Caco-2 (cell line): Measurements from ENCODE around the gene STK24. TPM values are rescaled to one million over a fixed set of nuclear protein-coding genes. Genes with fewer than 3 reads are reported as not detected.
A peak's percentile ranks its signal among the peaks of the same experiment; 100 is the strongest.

Experiments used
- BruUV-seq: library from RNA; stranded (reverse); fragments of 400-500 nt; replicated peaks from 2 replicates; lab custom pipeline; 2021; lab: Mats Ljungman, UMichigan
- CTCF ChIA-PET: fragments of 300-600 bp; sonication (Branson Sonifier 250); formaldehyde crosslinking; loops from one replicate; lab custom pipeline; 2022; ENCODE audit warnings: antibody characterized with exemption; lab: Charles Lee
- POLR2A ChIA-PET: fragments of 300-600 bp; sonication (Branson Sonifier 250); formaldehyde crosslinking; loops from one replicate; lab custom pipeline; 2022; ENCODE audit warnings: antibody characterized with exemption; lab: Charles Lee
- DNase-seq, 2 experiments: peaks; one replicate each; pipeline versions ENCODE4 v3.0.0 to v3.0.0-alpha.2; 2020 to 2022
- H3K27me3 ChIP-seq: replicated peaks from 2 replicates; pipeline ENCODE4 v1.6.0; 2011; ENCODE audit warnings: low read length; ENCODE audit not compliant: control insufficient read depth, insufficient read depth
- H3K36me3 ChIP-seq: 2 replicates; pipeline ENCODE4 v1.5.1; 2011; ENCODE audit warnings: low read length; ENCODE audit not compliant: control insufficient read depth, insufficient read depth
- H3K4me1 ChIP-seq: fragments of 250-450 bp; sonication (Bioruptor Pico); 2 replicates; pipeline ENCODE4 v1.5.1; 2020; ENCODE audit warnings: mild to moderate bottlenecking
- H3K4me3 ChIP-seq: 2 replicates; pipeline ENCODE4 v1.5.1; 2011; ENCODE audit warnings: low read depth, mild to moderate bottlenecking, control low read depth, low read length
- H3K9me3 ChIP-seq: fragments of 250-450 bp; sonication (Bioruptor Pico); 2 replicates; pipeline ENCODE4 v1.5.1; 2020; ENCODE audit warnings: mild to moderate bottlenecking, moderate library complexity
- H3K27ac Mint-ChIP-seq: one replicate; pipeline ENCODE4 v1.8.0; 2022; ENCODE audit warnings: mixed read lengths; ENCODE audit not compliant: unreplicated experiment
- H3K27me3 Mint-ChIP-seq: one replicate; pipeline ENCODE4 v1.8.0; 2022; ENCODE audit warnings: mixed read lengths; ENCODE audit not compliant: insufficient read depth, unreplicated experiment
- H3K36me3 Mint-ChIP-seq: one replicate; pipeline ENCODE4 v1.8.0; 2022; ENCODE audit warnings: mild to moderate bottlenecking, mixed read lengths; ENCODE audit not compliant: insufficient read depth, unreplicated experiment
- H3K4me1 Mint-ChIP-seq: one replicate; pipeline ENCODE4 v1.8.0; 2022; ENCODE audit warnings: low read depth, mixed read lengths; ENCODE audit not compliant: unreplicated experiment
- H3K4me3 Mint-ChIP-seq: one replicate; pipeline ENCODE4 v1.8.0; 2022; ENCODE audit warnings: mild to moderate bottlenecking, moderate library complexity, mixed read lengths; ENCODE audit not compliant: unreplicated experiment
- H3K9me3 Mint-ChIP-seq: one replicate; pipeline ENCODE4 v1.8.0; 2022; ENCODE audit warnings: mixed read lengths; ENCODE audit not compliant: unreplicated experiment
- CTCF ChIP-seq, 2 experiments: fragments of 200-600 bp in 1 of 2; IDR thresholded peaks; 1 replicate in 1 of 2; 2 replicates in 1 of 2; pipeline versions ENCODE4 v1.5.1 to v1.8.0; 2011 to 2022; ENCODE audit warnings: antibody characterized with exemption in 1 of 2, control low read depth in 1 of 2, inconsistent platforms in 1 of 2, low read depth in 1 of 2, low read length in 1 of 2, mild to moderate bottlenecking in 1 of 2, moderate library complexity in 1 of 2; ENCODE audit not compliant: insufficient read depth in 1 of 2, severe bottlenecking in 1 of 2, unreplicated experiment in 1 of 2
- intact Hi-C: fragments of 100-400 bp; cut with micrococcal nuclease; formaldehyde crosslinking; loops from one replicate; pipeline ENCODE4 v1.10.0; 2022; ENCODE audit not compliant: unreplicated experiment
- total RNA-seq: library from RNA; stranded (reverse); gene quantifications from 2 replicates; pipeline ENCODE4 v1.2.3, GENCODE V29; 2022

The STK24 gene
- total RNA-seq, 1 experiment from 2014 or later, result 253 TPM

- POLR2A ChIA-PET, result interaction anchor here (0.5 to 0.6 kb wide), 2 partner anchors 81 to 387 kb away, joined by 3 read pairs; no protein-coding TSS in a partner anchor
- no TSS peak for BruUV-seq
These were observed 156.9 kb downstream of the STK24 start for GRCh38 chr13:98419786-98420553.

GRCh38 chr13:98416408-98416807 lies 160.5 kb downstream of the STK24 start:
- Mint-ChIP-seq H3K36me3 (peaks cover 89% of the 10 kb centered on the region), H3K9me3 (peaks cover 12% of the 10 kb centered on the region), H3K27ac (peak overlapping the region; percentile 87), H3K27me3 (no peaks in the 10 kb centered on the region), H3K4me1 (peaks cover 24% of the 10 kb centered on the region), H3K4me3 (peak overlapping the region; percentile 57)
- H3K4me1 ChIP-seq, result peaks cover 24% of the 10 kb centered on the region
- CTCF ChIA-PET, result interaction anchor here (1.1 to 1.5 kb wide), 4 partner anchors 11 to 257 kb away, joined by 4 to 7 read pairs (median 4); no protein-coding TSS in a partner anchor
- no peak for TF ChIP-seq CTCF (IDR thresholded peaks at IDR 0.05; ENCODE audit: insufficient read depth in 1 of 2, low read depth in 1 of 2, low read length in 1 of 2, severe bottlenecking in 1 of 2, unreplicated experiment in 1 of 2)
- peak; percentile 92 to 96 for DNase-seq
- BruUV-seq, result no TSS peak
- H3K9me3 ChIP-seq, result no peaks in the 10 kb centered on the region
- POLR2A ChIA-PET, result interaction anchor here (0.7 to 1.0 kb wide), 3 partner anchors 15 to 257 kb away, joined by 3 read pairs; no protein-coding TSS in a partner anchor
- intact Hi-C loops, result loop anchor here (1.0 to 10.0 kb wide), 5 partner anchors 15 to 392 kb away; no protein-coding TSS in a partner anchor
- 0 out of 2 replicates have a peak, but pooled peaks cover 2% of the 10 kb centered on the region for H3K36me3 ChIP-seq
- no peak overlapping the region for H3K4me3 ChIP-seq
- no peaks in the 10 kb centered on the region for H3K27me3 ChIP-seq

More at GRCh38 chr13:98419786-98420553, 156.9 kb downstream of the STK24 start:
- no peak overlapping the region for H3K4me3 Mint-ChIP-seq
- H3K4me1 Mint-ChIP-seq, result peaks cover 22% of the 10 kb centered on the region
- H3K9me3 Mint-ChIP-seq, result peaks cover 12% of the 10 kb centered on the region
- peaks cover 78% of the 10 kb centered on the region for H3K36me3 Mint-ChIP-seq
- peak in 1 of 2 experiments; percentile 10 for DNase-seq
- Histone ChIP-seq H3K9me3 (no peaks in the 10 kb centered on the region), H3K27me3 (no peaks in the 10 kb centered on the region), H3K36me3 (peaks cover 2% of the 10 kb centered on the region; the same call in 1 of the 2 replicates), H3K4me1 (peaks cover 20% of the 10 kb centered on the region), H3K4me3 (no peak overlapping the region)
- no peak overlapping the region for H3K27ac Mint-ChIP-seq
- H3K27me3 Mint-ChIP-seq, result no peaks in the 10 kb centered on the region
- CTCF ChIA-PET, result no interaction called here
- TF ChIP-seq CTCF (IDR thresholded peaks at IDR 0.05; ENCODE audit: insufficient read depth in 1 of 2, low read depth in 1 of 2, low read length in 1 of 2, severe bottlenecking in 1 of 2, unreplicated experiment in 1 of 2), result no peak
- intact Hi-C loops, result loop anchor here (10.0 kb wide), 1 partner anchor 395 kb away; no protein-coding TSS in a partner anchor

- no TSS peak for BruUV-seq
- POLR2A ChIA-PET, result interaction anchor here (0.7 kb wide), 1 partner anchor 258 kb away, joined by 3 read pairs; no protein-coding TSS in a partner anchor
- H3K9me3 ChIP-seq, result no peaks in the 10 kb centered on the region
- CTCF ChIA-PET, result interaction anchor here (1.1 to 1.5 kb wide), 4 partner anchors 10 to 258 kb away, joined by 4 to 7 read pairs (median 4); no protein-coding TSS in a partner anchor
- intact Hi-C loops, result loop anchor here (1.0 to 10.0 kb wide), 5 partner anchors 16 to 391 kb away; no protein-coding TSS in a partner anchor
- H3K4me1 ChIP-seq, result peaks cover 24% of the 10 kb centered on the region
- no peak overlapping the region for H3K4me3 Mint-ChIP-seq
- H3K9me3 Mint-ChIP-seq, result peaks cover 12% of the 10 kb centered on the region
- peaks cover 24% of the 10 kb centered on the region for H3K4me1 Mint-ChIP-seq
- DNase-seq, result peak in 1 of 2 experiments; percentile 32
- H3K27me3 Mint-ChIP-seq, result no peaks in the 10 kb centered on the region
- TF ChIP-seq CTCF (IDR thresholded peaks at IDR 0.05; ENCODE audit: insufficient read depth in 1 of 2, low read depth in 1 of 2, low read length in 1 of 2, severe bottlenecking in 1 of 2, unreplicated experiment in 1 of 2), result no peak
- H3K36me3 Mint-ChIP-seq, result peaks cover 88% of the 10 kb centered on the region
- H3K4me3 ChIP-seq, result no peak overlapping the region
- H3K27me3 ChIP-seq, result no peaks in the 10 kb centered on the region
- no peak overlapping the region for H3K27ac Mint-ChIP-seq
- H3K36me3 ChIP-seq, result 0 out of 2 replicates have a peak, but pooled peaks cover 2% of the 10 kb centered on the region
These were observed 161.4 kb downstream of the STK24 start for GRCh38 chr13:98415326-98416070.
